VCaP (cell line): Measurements from ENCODE around the gene LRRFIP1.

Experiments used
- H3K27ac ChIP-seq: fragments of 450-650 bp; 2 replicates; pipeline ENCODE4 v1.5.1; 2017
- TF ChIP-seq, protein P1 (sequence below): fragments of 450-650 bp; conservative IDR thresholded peaks from 2 replicates; pipeline ENCODE4 v1.5.1; 2017; ENCODE audit warnings: mild to moderate bottlenecking, moderate library complexity

LRRFIP1 gene

DNA sequence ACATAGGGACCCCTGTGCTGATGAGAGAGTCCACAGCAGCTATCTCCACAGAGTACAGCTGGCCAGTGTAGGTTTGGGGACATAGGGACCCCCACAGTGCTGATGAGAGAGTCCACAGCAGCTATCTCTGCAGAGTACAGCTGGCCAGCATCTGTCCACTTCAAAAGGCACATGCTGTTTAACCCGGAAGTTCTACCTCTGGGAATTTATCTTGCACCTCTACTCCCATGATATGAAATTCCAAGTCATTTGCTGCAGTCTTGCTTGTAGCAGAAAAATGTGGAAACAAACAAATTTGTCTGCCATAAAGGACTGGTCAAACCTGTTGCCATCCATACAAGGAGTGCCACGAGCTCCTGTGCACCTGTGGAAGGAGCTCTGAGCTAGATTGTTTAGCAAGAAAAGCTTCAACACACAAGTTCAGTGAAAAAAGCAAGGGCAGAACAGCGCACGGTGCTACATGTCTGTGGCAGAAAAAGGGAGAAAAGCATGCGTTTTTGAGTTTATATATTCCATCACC is 33.1 kb downstream of the LRRFIP1 start:
- peak overlapping the region; percentile 77 for H3K27ac ChIP-seq
- TF ChIP-seq, protein P1, sequence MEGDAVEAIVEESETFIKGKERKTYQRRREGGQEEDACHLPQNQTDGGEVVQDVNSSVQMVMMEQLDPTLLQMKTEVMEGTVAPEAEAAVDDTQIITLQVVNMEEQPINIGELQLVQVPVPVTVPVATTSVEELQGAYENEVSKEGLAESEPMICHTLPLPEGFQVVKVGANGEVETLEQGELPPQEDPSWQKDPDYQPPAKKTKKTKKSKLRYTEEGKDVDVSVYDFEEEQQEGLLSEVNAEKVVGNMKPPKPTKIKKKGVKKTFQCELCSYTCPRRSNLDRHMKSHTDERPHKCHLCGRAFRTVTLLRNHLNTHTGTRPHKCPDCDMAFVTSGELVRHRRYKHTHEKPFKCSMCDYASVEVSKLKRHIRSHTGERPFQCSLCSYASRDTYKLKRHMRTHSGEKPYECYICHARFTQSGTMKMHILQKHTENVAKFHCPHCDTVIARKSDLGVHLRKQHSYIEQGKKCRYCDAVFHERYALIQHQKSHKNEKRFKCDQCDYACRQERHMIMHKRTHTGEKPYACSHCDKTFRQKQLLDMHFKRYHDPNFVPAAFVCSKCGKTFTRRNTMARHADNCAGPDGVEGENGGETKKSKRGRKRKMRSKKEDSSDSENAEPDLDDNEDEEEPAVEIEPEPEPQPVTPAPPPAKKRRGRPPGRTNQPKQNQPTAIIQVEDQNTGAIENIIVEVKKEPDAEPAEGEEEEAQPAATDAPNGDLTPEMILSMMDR = no peak

DNA sequence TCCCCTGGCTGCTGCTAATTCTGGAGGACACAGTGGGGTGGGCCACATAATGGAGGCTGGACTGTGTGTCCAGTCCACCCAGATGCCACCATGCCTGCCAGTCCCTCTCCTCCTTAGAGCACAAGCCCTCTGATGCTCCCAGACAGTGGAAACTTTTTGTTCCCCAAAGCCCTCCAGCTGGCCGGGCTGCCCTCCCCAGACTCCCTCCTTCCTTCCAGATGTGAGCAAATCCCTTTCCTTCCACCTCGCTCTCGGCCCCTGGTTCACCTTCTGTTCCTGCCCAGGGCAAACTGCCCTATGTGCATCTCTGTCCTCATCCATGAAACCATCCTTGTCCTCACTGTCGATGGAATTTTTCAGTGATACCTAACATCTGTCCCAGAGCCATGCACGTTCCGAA is 33.9 kb downstream of the LRRFIP1 start:
- TF ChIP-seq, protein P1 = no peak
- peak overlapping the region; percentile 77 for H3K27ac ChIP-seq

DNA sequence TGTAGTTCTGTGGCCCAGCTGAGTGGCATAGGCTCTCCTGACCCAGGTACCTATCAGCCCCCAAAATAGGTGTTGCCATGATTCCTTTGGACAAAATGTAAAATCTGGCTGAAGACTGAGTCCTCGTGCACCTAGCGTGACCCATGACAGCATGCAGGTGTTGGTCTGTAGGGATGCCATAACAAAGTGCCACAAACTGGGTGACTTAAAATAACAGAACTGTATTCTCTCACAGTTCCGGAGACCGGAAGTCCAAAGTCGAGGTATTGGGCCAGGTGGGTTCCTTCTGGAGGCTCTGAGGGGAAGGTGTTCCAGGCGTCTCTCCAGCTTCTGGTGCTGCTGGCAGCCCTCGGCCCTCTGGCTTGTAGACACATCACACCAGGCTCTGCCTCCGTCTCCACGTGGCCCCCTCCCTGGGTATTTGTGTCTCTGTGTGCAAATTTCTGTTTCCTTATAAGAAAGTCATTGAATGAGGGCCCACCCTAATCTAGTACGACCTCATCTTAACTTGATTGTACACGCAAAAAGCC is 34.5 kb downstream of the LRRFIP1 start:
- TF ChIP-seq, protein P1 = no peak
- peak overlapping the region; percentile 77 for H3K27ac ChIP-seq

DNA sequence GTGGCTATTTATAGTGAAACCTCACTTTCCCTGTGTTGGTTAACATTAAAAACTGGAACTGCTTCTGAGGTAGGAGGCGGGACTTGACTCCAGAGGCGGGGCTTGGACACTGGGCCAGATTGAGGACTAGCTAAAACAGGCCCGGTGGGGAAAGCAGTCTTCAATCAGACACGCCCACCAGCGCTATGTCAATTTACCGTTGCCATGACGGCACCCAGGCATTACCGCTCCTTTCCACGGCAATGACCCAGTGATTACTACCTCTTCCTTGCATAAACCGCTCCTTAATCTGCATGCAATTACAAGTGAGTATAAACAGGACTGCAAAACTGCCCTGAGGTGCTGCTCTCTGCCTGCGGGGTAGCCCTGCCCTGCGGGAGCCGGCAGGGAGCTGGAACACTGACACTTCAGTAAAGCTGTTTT is 35.3 kb downstream of the LRRFIP1 start:
- H3K27ac ChIP-seq = peak overlapping the region; percentile 77
- TF ChIP-seq, protein P1 = no peak

DNA sequence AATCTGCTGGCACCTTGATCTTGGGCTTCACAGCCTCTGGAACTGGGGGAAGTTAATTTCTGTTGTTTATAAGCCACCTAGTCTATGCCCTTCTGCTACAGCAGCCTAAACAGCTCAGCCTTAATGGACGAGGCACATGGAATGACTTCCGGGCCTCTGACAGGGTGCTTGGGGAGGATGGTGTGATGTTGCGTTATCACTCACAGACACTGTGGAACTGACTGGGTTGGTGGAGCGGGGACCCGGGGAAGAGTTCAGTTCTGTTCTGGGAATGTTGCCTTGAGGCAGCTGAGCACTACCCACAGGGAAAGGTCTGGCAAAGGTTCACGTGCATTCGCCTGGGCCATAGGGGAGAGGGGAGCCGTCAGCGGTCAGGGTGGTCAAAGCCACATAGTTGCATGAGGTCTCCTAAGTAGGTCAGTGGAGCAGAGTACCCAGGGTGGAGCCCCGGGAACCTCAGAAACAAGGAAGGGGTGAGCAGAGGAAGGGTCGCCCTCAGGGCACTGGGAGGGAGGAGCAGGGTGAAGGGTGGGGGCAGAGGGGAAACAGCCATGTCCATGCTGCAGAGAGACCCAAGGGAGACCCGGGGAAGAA is 36.2 kb downstream of the LRRFIP1 start:
- TF ChIP-seq, protein P1 = no peak
- H3K27ac ChIP-seq = peak overlapping the region; percentile 77

DNA sequence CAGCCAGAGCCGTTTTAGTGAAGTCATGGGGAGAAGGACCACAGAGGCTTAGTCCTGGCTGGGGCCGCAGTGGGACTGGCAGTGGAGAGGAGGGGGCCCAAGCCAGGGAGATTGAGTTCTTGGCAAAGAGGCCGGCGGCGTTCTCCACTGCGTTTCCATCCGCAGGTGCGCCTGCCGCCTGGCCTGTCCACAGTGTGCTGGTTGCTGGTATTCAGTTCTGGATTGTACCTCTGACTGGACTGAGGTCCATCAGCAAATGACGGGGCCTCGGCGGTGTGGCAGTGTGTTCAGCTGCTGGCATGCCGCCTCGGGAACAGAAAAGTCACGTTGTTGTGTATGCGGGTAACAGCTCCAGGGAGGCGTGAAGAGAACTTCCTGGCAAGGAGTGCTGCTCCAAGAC is 36.8 kb downstream of the LRRFIP1 start:
- TF ChIP-seq, protein P1 = no peak
- no peak overlapping the region for H3K27ac ChIP-seq

DNA sequence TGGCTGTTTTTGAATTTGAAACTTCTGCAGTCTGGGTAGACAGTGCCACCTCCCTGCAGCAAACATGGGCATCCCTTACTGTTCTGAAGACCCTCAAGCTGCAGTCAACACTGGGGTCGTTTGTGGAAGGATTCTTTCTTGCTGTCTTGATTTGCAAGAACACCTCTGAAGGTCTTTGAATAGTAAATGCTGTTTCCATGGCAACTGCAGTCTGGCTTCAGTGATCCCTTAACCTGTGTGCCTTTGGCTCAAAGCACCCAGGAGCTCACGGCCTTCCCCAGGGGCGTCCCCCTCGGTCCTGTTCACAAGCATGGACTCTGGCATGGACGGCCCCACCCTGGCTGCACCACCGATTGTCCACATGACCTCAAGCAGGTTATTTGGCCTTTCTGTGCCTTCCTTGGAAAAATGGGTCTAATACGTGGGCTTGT is 38.3 kb downstream of the LRRFIP1 start:
- no peak overlapping the region for H3K27ac ChIP-seq
- TF ChIP-seq, protein P1 = no peak
